GM11168 (cell line): Measurements from ENCODE around the gene SMIM33.

ENCODE experiments used
- in situ Hi-C: fragments of 300-500 bp; cut with MboI; formaldehyde crosslinking; loops from one replicate; pipeline ENCODE4 v1.12.0; 2022; ENCODE audit warnings: low sequenced_read_pairs; ENCODE audit not compliant: unreplicated experiment

Gene SMIM33

GRCh38 chr5:139454568-139455290 is 16.1 kb upstream of the SMIM33 start:
- in situ Hi-C loops, result no loop called here

- in situ Hi-C loops, result no loop called here
Measured at GRCh38 chr5:139456776-139457175, 14.0 kb upstream of the SMIM33 start.

- in situ Hi-C loops, result no loop called here
Measured at GRCh38 chr5:139457241-139457640, 13.6 kb upstream of the SMIM33 start.

GRCh38 chr5:139457653-139458306 is 13.0 kb upstream of the SMIM33 start:
- in situ Hi-C loops, result no loop called here

- in situ Hi-C loops, result no loop called here
Measured at GRCh38 chr5:139458580-139459407, 12.0 kb upstream of the SMIM33 start.

GRCh38 chr5:139459451-139459934 is 11.3 kb upstream of the SMIM33 start:
- in situ Hi-C loops, result no loop called here

GRCh38 chr5:139460455-139460854 is 10.3 kb upstream of the SMIM33 start:
- in situ Hi-C loops, result loop anchor here (5.0 kb wide), 1 partner anchor 37 kb away; no protein-coding TSS in a partner anchor

- in situ Hi-C loops, result loop anchor here (5.0 kb wide), 1 partner anchor 36 kb away; no protein-coding TSS in a partner anchor
Measured at GRCh38 chr5:139461176-139461575, 9.6 kb upstream of the SMIM33 start.

- in situ Hi-C loops, result loop anchor here (5.0 kb wide), 1 partner anchor 36 kb away; no protein-coding TSS in a partner anchor
Measured at GRCh38 chr5:139461698-139462097, 9.1 kb upstream of the SMIM33 start.

GRCh38 chr5:139462586-139463276 is 8.1 kb upstream of the SMIM33 start, which contains the start of gene ECSCR:
TSS of gene ECSCR (minus strand) at chr5:139462743. CDS start at chr5:139462670, 73 bp downstream.
- in situ Hi-C loops, result loop anchor here (5.0 kb wide), 1 partner anchor 35 kb away; no protein-coding TSS in a partner anchor

- in situ Hi-C loops, result no loop called here
Measured at GRCh38 chr5:139468421-139468931, 2.3 kb upstream of the SMIM33 start.

- in situ Hi-C loops, result loop anchor here (10.0 kb wide), 1 partner anchor 48 kb away; no protein-coding TSS in a partner anchor
Measured at GRCh38 chr5:139472386-139473030, 1.7 kb downstream of the SMIM33 start.

GRCh38 chr5:139473105-139473504 is 2.3 kb downstream of the SMIM33 start:
- in situ Hi-C loops, result loop anchor here (10.0 kb wide), 1 partner anchor 48 kb away; no protein-coding TSS in a partner anchor

- in situ Hi-C loops, result loop anchor here (10.0 kb wide), 1 partner anchor 49 kb away; no protein-coding TSS in a partner anchor
Measured at GRCh38 chr5:139473565-139473964, 2.8 kb downstream of the SMIM33 start.

- in situ Hi-C loops, result loop anchor here (10.0 kb wide), 1 partner anchor 50 kb away; no protein-coding TSS in a partner anchor
Measured at GRCh38 chr5:139474890-139475791, 4.3 kb downstream of the SMIM33 start.

GRCh38 chr5:139475865-139476617 is 5.2 kb downstream of the SMIM33 start:
- in situ Hi-C loops, result loop anchor here (10.0 kb wide), 1 partner anchor 51 kb away; no protein-coding TSS in a partner anchor
